DND-41 (cell line): Measurements from ENCODE around the gene NETO1.

Experiments
- ATAC-seq: fragments of 200-7000 bp; cut with Tn5 transposase; 3 replicates; pipeline ENCODE4 v1.9.1; 2021; ENCODE audit warnings: low read depth; ENCODE audit not compliant: insufficient read depth
- DNase-seq: peaks from one replicate; pipeline ENCODE4 v3.0.0-alpha.2; 2020
- H2AFZ ChIP-seq: 2 replicates; pipeline ENCODE4 v1.6.0; 2012; ENCODE audit warnings: low read depth, low read length
- H3K27ac ChIP-seq: 2 replicates; pipeline ENCODE4 v1.5.1; 2012; ENCODE audit warnings: low read length, inconsistent platforms
- H3K27me3 ChIP-seq: fragments of 200-600 bp; sonication (generic); 2 replicates; pipeline ENCODE4 v1.6.0; 2012; ENCODE audit warnings: low read length, mild to moderate bottlenecking, inconsistent platforms; ENCODE audit not compliant: insufficient read depth, poor library complexity
- H3K36me3 ChIP-seq: 2 replicates; pipeline ENCODE4 v1.5.1; 2012; ENCODE audit warnings: low read length, inconsistent platforms; ENCODE audit not compliant: insufficient read depth
- H3K4me1 ChIP-seq: 2 replicates; pipeline ENCODE4 v1.5.1; 2012; ENCODE audit warnings: mild to moderate bottlenecking, low read length; ENCODE audit not compliant: insufficient read depth
- H3K4me2 ChIP-seq: 2 replicates; pipeline ENCODE4 v1.6.0; 2012; ENCODE audit warnings: mild to moderate bottlenecking, moderate library complexity, low read length, inconsistent platforms; ENCODE audit not compliant: insufficient read depth
- H3K4me3 ChIP-seq, 2 experiments: fragments of 200-600 bp in 1 of 2; shearing (Covaris generic) in 1 of 2; 2 replicates each; pipeline ENCODE4 v1.5.1; 2012 to 2016; ENCODE audit warnings: inconsistent platforms in 2 of 2, low read length in 2 of 2, mild to moderate bottlenecking in 2 of 2, low read depth in 1 of 2, moderate library complexity in 1 of 2
- H3K79me2 ChIP-seq: 2 replicates; pipeline ENCODE4 v1.6.0; 2012; ENCODE audit warnings: low read length, inconsistent platforms; ENCODE audit not compliant: insufficient read depth
- H3K9ac ChIP-seq: 2 replicates; pipeline ENCODE4 v1.6.0; 2012; ENCODE audit warnings: low read depth, mild to moderate bottlenecking, inconsistent platforms, low read length, moderate library complexity
- H3K9me3 ChIP-seq: 2 replicates; pipeline ENCODE4 v1.5.1; 2012; ENCODE audit warnings: low read length, moderate library complexity, mild to moderate bottlenecking, inconsistent platforms; ENCODE audit not compliant: insufficient read depth, severe bottlenecking
- H4K20me1 ChIP-seq: 2 replicates; pipeline ENCODE4 v1.6.0; 2012; ENCODE audit warnings: low read length; ENCODE audit not compliant: insufficient read depth
- CTCF ChIP-seq: IDR thresholded peaks from 2 replicates; pipeline ENCODE4 v1.5.1; 2012; ENCODE audit warnings: borderline replicate concordance, low read length, moderate library complexity, mild to moderate bottlenecking; ENCODE audit not compliant: poor library complexity, severe bottlenecking; ENCODE audit errors: extremely low read depth
- EZH2 ChIP-seq: IDR thresholded peaks from 3 replicates; pipeline ENCODE4 v1.6.1; 2012; ENCODE audit warnings: borderline replicate concordance, low read depth, mild to moderate bottlenecking, moderate library complexity, low read length, inconsistent platforms; ENCODE audit not compliant: severe bottlenecking

The NETO1 gene

GRCh38 chr18:72866442-72866900, 1.3 kb downstream of the NETO1 start:
- Histone ChIP-seq H3K9ac (peak overlapping the region; percentile 87), H4K20me1 (peaks cover 3% of the 10 kb centered on the region; the same call in 1 of the 2 replicates), H3K27me3 (peaks cover 8% of the 10 kb centered on the region), H3K36me3 (peaks cover 37% of the 10 kb centered on the region), H3K4me1 (peaks cover 55% of the 10 kb centered on the region), H3K27ac (peak overlapping the region; percentile 73), H3K4me3 (peak overlapping the region; percentile 55 to 86; a peak in 3 of 4 replicates), H2AFZ (peak overlapping the region; percentile 69), H3K9me3 (no peaks in the 10 kb centered on the region), H3K79me2 (peaks cover 38% of the 10 kb centered on the region), H3K4me2 (peak overlapping the region; percentile 72)
- TF ChIP-seq EZH2 (no peak), CTCF (no peak)
- ATAC-seq (no peak), DNase-seq (no peak)

GRCh38 chr18:72863754-72864153, 4.0 kb downstream of the NETO1 start:
- H3K79me2 ChIP-seq, result peaks cover 33% of the 10 kb centered on the region
- DNase-seq, result no peak
- no peak overlapping the region for H3K4me3 ChIP-seq
- ATAC-seq, result no peak
- no peak overlapping the region for H3K27ac ChIP-seq
- no peak overlapping the region for H2AFZ ChIP-seq
- H3K9ac ChIP-seq, result no peak overlapping the region
- H3K4me1 ChIP-seq, result peaks cover 28% of the 10 kb centered on the region
- TF ChIP-seq EZH2, result no peak
- no peak overlapping the region for H3K4me2 ChIP-seq
- H3K36me3 ChIP-seq, result peaks cover 60% of the 10 kb centered on the region
- peaks cover 3% of the 10 kb centered on the region for H3K27me3 ChIP-seq
- H3K9me3 ChIP-seq, result no peaks in the 10 kb centered on the region
- H4K20me1 ChIP-seq, result peaks cover 3% of the 10 kb centered on the region; the same call in 1 of the 2 replicates

- Histone ChIP-seq H4K20me1 (no peaks in the 10 kb centered on the region), H2AFZ (no peak overlapping the region), H3K9me3 (no peaks in the 10 kb centered on the region), H3K4me1 (no peaks in the 10 kb centered on the region), H3K36me3 (peaks cover 70% of the 10 kb centered on the region), H3K27me3 (no peaks in the 10 kb centered on the region), H3K9ac (no peak overlapping the region), H3K4me3 (no peak overlapping the region), H3K79me2 (peaks cover 9% of the 10 kb centered on the region; the same call in 1 of the 2 replicates), H3K27ac (no peak overlapping the region), H3K4me2 (no peak overlapping the region)
- ATAC-seq, result no peak
- TF ChIP-seq CTCF (no peak), EZH2 (no peak)
- DNase-seq, result no peak
Measured at GRCh38 chr18:72859088-72859487, 8.7 kb downstream of the NETO1 start.

- Histone ChIP-seq H3K9me3 (no peaks in the 10 kb centered on the region), H4K20me1 (no peaks in the 10 kb centered on the region), H3K27me3 (no peaks in the 10 kb centered on the region), H3K36me3 (peaks cover 8% of the 10 kb centered on the region; the same call in 1 of the 2 replicates), H3K79me2 (peaks cover 2% of the 10 kb centered on the region; the same call in 1 of the 2 replicates), H3K4me1 (0 out of 2 replicates have a peak, but pooled peaks cover 3% of the 10 kb centered on the region), H3K4me2 (no peak overlapping the region), H3K9ac (no peak overlapping the region), H3K27ac (no peak overlapping the region), H3K4me3 (no peak overlapping the region), H2AFZ (no peak overlapping the region)
- DNase-seq (no peak), ATAC-seq (no peak)
- no peak for TF ChIP-seq CTCF
Measured at GRCh38 chr18:72849671-72850070, 18.1 kb downstream of the NETO1 start.
